HEK293 (cell line): ENCODE data around the gene ATP8B4.

Source experiments
- CTCF ChIA-PET: fragments of 350-600 bp; formaldehyde crosslinking; extraction: SDS; loops from one replicate; lab custom pipeline; 2021; ENCODE audit warnings: antibody characterized with exemption; lab: Yijun Ruan, JAX
- POLR2A ChIA-PET: fragments of 300-600 bp; formaldehyde crosslinking; extraction: SDS; loops from one replicate; lab custom pipeline; 2020; ENCODE audit warnings: antibody characterized with exemption, inconsistent platforms; lab: Yijun Ruan, JAX
- H3K27ac ChIP-seq: fragments of 200-500 bp; sonication (Bioruptor generic); 2 replicates; pipeline ENCODE4 v1.5.1; 2014; ENCODE audit warnings: low read depth, low read length, control low read depth, inconsistent platforms; ENCODE audit errors: extremely low read depth
- H3K36me3 ChIP-seq, 2 experiments: fragments of 200-500 bp in 1 of 2; sonication (Bioruptor generic) in 1 of 2; 1 replicate in 1 of 2; 2 replicates in 1 of 2; pipeline ENCODE4 v1.5.1; 2014 to 2017; ENCODE audit warnings: inconsistent platforms in 2 of 2, low read length in 2 of 2; ENCODE audit not compliant: control insufficient read depth in 2 of 2, insufficient read depth in 1 of 2
- H3K4me1 ChIP-seq: fragments of 200-500 bp; sonication (Bioruptor generic); 2 replicates; pipeline ENCODE4 v1.5.1; 2014; ENCODE audit warnings: mild to moderate bottlenecking, low read length, inconsistent platforms; ENCODE audit not compliant: control insufficient read depth, insufficient read depth
- H3K4me3 ChIP-seq: 2 replicates; pipeline ENCODE4 v1.5.1; 2011; ENCODE audit warnings: low read depth, mild to moderate bottlenecking, control low read depth, low read length, moderate library complexity
- H3K9me3 ChIP-seq: fragments of 200-500 bp; sonication (Bioruptor generic); 2 replicates; pipeline ENCODE4 v1.5.1; 2014; ENCODE audit warnings: low read depth, low read length, inconsistent platforms; ENCODE audit not compliant: control insufficient read depth, insufficient read depth
- GLI2 ChIP-seq: fragments of 450-650 bp; formaldehyde crosslinking; IDR thresholded peaks from 2 replicates; pipeline ENCODE4; 2017; ENCODE audit warnings: missing biosample characterization, missing genetic modification characterization, low read depth, borderline replicate concordance
- KLF8 ChIP-seq: fragments of 450-650 bp; formaldehyde crosslinking; IDR thresholded peaks from 2 replicates; pipeline ENCODE4 v1.5.1; 2016; ENCODE audit warnings: missing biosample characterization, missing genetic modification characterization
- SCRT1 ChIP-seq: fragments of 450-650 bp; formaldehyde crosslinking; IDR thresholded peaks from 2 replicates; pipeline ENCODE4 v1.5.1; 2016; ENCODE audit warnings: missing biosample characterization, missing genetic modification characterization, borderline replicate concordance
- SP3 ChIP-seq: fragments of 450-650 bp; formaldehyde crosslinking; IDR thresholded peaks from 2 replicates; pipeline ENCODE4 v1.5.1; 2016; ENCODE audit warnings: missing biosample characterization, missing genetic modification characterization
- TCF7L2 ChIP-seq: IDR thresholded peaks from 2 replicates; pipeline ENCODE4 v1.6.1; 2011; ENCODE audit warnings: low read depth, mild to moderate bottlenecking, inconsistent platforms, low read length, moderate library complexity, borderline replicate concordance
- WT1 ChIP-seq: fragments of 450-650 bp; formaldehyde crosslinking; IDR thresholded peaks from 2 replicates; pipeline ENCODE4 v1.5.1; 2016; ENCODE audit warnings: missing biosample characterization, missing genetic modification characterization
- ZEB2 ChIP-seq: fragments of 450-650 bp; formaldehyde crosslinking; IDR thresholded peaks from 2 replicates; pipeline ENCODE4 v1.5.1; 2016; ENCODE audit warnings: missing biosample characterization, missing genetic modification characterization
- ZNF10 ChIP-seq: fragments of 450-650 bp; formaldehyde crosslinking; IDR thresholded peaks from 2 replicates; pipeline ENCODE4 v1.5.1; 2017; ENCODE audit warnings: missing biosample characterization, missing genetic modification characterization
- ZNF18 ChIP-seq: fragments of 450-650 bp; formaldehyde crosslinking; IDR thresholded peaks from 2 replicates; pipeline ENCODE4 v1.5.1; 2016; ENCODE audit warnings: missing biosample characterization, missing genetic modification characterization
- ZNF19 ChIP-seq: fragments of 450-650 bp; formaldehyde crosslinking; IDR thresholded peaks from 2 replicates; pipeline ENCODE4; 2016; ENCODE audit warnings: missing biosample characterization, missing genetic modification characterization, low read depth
- ZNF335 ChIP-seq: fragments of 450-650 bp; formaldehyde crosslinking; conservative IDR thresholded peaks from 2 replicates; pipeline ENCODE4 v1.5.1; 2016; ENCODE audit warnings: missing biosample characterization, missing genetic modification characterization
- ZNF366 ChIP-seq: fragments of 450-650 bp; formaldehyde crosslinking; conservative IDR thresholded peaks from 2 replicates; pipeline ENCODE4 v1.5.1; 2016; ENCODE audit warnings: missing biosample characterization, missing genetic modification characterization
- ZNF404 ChIP-seq: fragments of 450-650 bp; formaldehyde crosslinking; IDR thresholded peaks from 2 replicates; pipeline ENCODE4 v1.5.1; 2017; ENCODE audit warnings: missing biosample characterization, missing genetic modification characterization
- ZNF473 ChIP-seq: fragments of 450-650 bp; formaldehyde crosslinking; IDR thresholded peaks from 2 replicates; pipeline ENCODE4 v1.5.1; 2017; ENCODE audit warnings: missing biosample characterization, missing genetic modification characterization
- ZNF510 ChIP-seq: fragments of 450-650 bp; formaldehyde crosslinking; IDR thresholded peaks from 2 replicates; pipeline ENCODE4 v1.5.1; 2018; ENCODE audit warnings: mild to moderate bottlenecking, missing genetic modification characterization, missing biosample characterization; ENCODE audit not compliant: insufficient replicate concordance
- ZNF518A ChIP-seq: fragments of 450-650 bp; formaldehyde crosslinking; conservative IDR thresholded peaks from 2 replicates; pipeline ENCODE4 v1.5.1; 2016; ENCODE audit warnings: low read depth, missing biosample characterization, missing genetic modification characterization
- ZNF549 ChIP-seq: fragments of 450-650 bp; IDR thresholded peaks from 2 replicates; pipeline ENCODE4 v1.5.1; 2018; ENCODE audit warnings: missing biosample characterization, missing genetic modification characterization, mild to moderate bottlenecking, inconsistent platforms, moderate library complexity
- ZNF555 ChIP-seq: fragments of 450-650 bp; formaldehyde crosslinking; conservative IDR thresholded peaks from 2 replicates; pipeline ENCODE4 v1.5.1; 2017; ENCODE audit warnings: missing biosample characterization, mild to moderate bottlenecking, missing genetic modification characterization, inconsistent platforms
- ZNF596 ChIP-seq: fragments of 450-650 bp; IDR thresholded peaks from 2 replicates; pipeline ENCODE4 v1.5.0; 2018; ENCODE audit warnings: missing biosample characterization, mild to moderate bottlenecking, missing genetic modification characterization, moderate library complexity
- ZNF610 ChIP-seq: fragments of 450-650 bp; formaldehyde crosslinking; IDR thresholded peaks from 2 replicates; pipeline ENCODE4 v1.5.1; 2016; ENCODE audit warnings: missing biosample characterization, missing genetic modification characterization, borderline replicate concordance
- ZNF639 ChIP-seq: fragments of 450-650 bp; formaldehyde crosslinking; IDR thresholded peaks from 2 replicates; pipeline ENCODE4 v1.5.1; 2016; ENCODE audit warnings: missing biosample characterization, missing genetic modification characterization
- ZNF654 ChIP-seq: fragments of 450-650 bp; formaldehyde crosslinking; IDR thresholded peaks from 2 replicates; pipeline ENCODE4 v1.5.1; 2016; ENCODE audit warnings: low read depth, missing biosample characterization, missing genetic modification characterization
- ZNF785 ChIP-seq: fragments of 450-650 bp; formaldehyde crosslinking; IDR thresholded peaks from 2 replicates; pipeline ENCODE4 v1.5.1; 2016; ENCODE audit warnings: missing biosample characterization, missing genetic modification characterization

The ATP8B4 gene

GRCh38 chr15:50077651-50078050, 41.4 kb downstream of the ATP8B4 start (continued):
- no peak for TF ChIP-seq ZNF518A (tag by site-specific recombination)
- no peak for TF ChIP-seq SP3 (tag by site-specific recombination)
- no peak for TF ChIP-seq ZNF335 (tag by site-specific recombination)
- TF ChIP-seq WT1 (tag by site-specific recombination) = no peak
- TF ChIP-seq ZNF639 (tag by site-specific recombination) = no peak
- no peak for TF ChIP-seq ZNF555 (tag by site-specific recombination)

- Histone ChIP-seq H3K4me1 (no peaks in the 10 kb centered on the region), H3K27ac (no peak overlapping the region), H3K4me3 (no peak overlapping the region), H3K36me3 (no peaks in the 10 kb centered on the region), H3K9me3 (no peaks in the 10 kb centered on the region)
- ChIA-PET CTCF (no interaction called here), POLR2A (no interaction called here)
- no peak for TF ChIP-seq ZNF366 (tag by site-specific recombination)
- no peak for TF ChIP-seq ZNF654 (tag by site-specific recombination)
- no peak for TF ChIP-seq ZNF19 (tag by site-specific recombination)
- no peak for TF ChIP-seq ZNF473
- no peak for TF ChIP-seq GLI2
- TF ChIP-seq ZEB2 (tag by site-specific recombination) = no peak
- no peak for TF ChIP-seq ZNF10 (tag by site-specific recombination)
- no peak for TF ChIP-seq ZNF404 (tag by site-specific recombination)
- TF ChIP-seq TCF7L2 = no peak
- no peak for TF ChIP-seq KLF8
- TF ChIP-seq SCRT1 (tag by site-specific recombination) = no peak
- TF ChIP-seq ZNF596 (tag by site-specific recombination) = no peak
- TF ChIP-seq ZNF18 (tag by site-specific recombination) = no peak
- no peak for TF ChIP-seq ZNF610 (tag by site-specific recombination)
- no peak for TF ChIP-seq ZNF549 (tag by site-specific recombination)
- no peak for TF ChIP-seq ZNF785 (tag by site-specific recombination)
- TF ChIP-seq ZNF510 (tag by site-specific recombination) = no peak
Observed at GRCh38 chr15:50077176-50077575, 41.9 kb downstream of the ATP8B4 start.
